ENCODE results near the gene ZBTB24.

Gene ZBTB24

GRCh38 chr6:109498936-109499335 lies 15.9 kb upstream of the ZBTB24 start:
- no peak for DNase-seq (ENCODE audit: low read depth in 3 of 3)

GRCh38 chr6:109498052-109498451 lies 15.0 kb upstream of the ZBTB24 start:
- DNase-seq (ENCODE audit: low read depth in 3 of 3), result no peak

DNA sequence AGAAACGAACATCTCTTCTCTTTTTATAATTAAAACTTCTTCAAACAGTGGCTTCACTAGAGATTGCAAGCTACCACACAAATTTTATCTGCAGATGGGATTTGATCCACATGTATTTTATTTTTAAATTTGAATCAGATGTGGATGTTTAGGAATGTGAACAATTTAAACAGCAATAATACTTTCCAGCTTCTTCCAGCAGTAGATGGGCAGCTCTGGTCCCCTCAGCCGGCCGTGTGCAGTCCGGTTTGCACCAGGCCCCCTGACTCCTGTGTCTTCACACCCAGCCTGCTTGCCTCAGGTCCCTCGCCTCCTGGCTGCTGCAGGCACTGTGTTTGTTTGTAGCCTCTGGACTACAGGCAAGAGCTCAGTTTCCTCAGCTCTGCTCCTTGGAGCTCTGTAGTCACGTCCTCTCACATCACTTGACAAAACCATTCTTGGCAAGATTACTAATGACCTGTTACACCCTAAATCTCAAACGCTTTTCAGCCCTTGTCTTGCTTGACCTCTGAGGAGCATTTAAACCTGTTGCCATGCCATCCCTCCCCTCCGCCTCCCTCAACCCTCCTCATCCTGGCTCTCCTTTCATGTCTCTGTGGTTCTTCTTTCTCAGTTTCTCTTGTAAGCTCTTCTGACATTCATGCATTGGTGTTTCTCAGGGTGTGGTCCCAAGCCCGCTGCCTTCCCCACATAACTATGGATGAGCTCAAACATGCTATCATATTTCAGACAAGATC lies 13.2 kb upstream of the ZBTB24 start:
- DNase-seq (ENCODE audit: low read depth in 3 of 3), result no peak

DNA sequence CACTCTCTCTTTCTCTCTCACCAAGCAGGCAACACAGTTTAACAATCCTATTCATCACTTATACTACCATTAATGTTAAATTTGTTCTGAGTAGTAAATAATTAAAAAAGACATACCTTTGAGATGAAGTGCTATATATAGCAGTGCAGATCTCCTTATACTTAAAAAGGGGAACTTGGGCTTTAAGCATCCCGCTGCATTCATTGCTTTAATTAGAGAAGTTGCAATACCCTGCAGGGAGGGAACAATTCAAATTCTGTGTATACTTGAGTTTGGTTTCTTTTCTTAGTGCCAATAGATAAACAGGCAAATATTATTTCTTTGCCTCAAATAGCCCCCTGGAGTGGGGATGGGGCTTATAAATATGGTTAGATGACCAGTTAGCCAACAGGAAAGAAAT lies 10.8 kb upstream of the ZBTB24 start:
- DNase-seq (ENCODE audit: low read depth in 3 of 3), result no peak

DNA sequence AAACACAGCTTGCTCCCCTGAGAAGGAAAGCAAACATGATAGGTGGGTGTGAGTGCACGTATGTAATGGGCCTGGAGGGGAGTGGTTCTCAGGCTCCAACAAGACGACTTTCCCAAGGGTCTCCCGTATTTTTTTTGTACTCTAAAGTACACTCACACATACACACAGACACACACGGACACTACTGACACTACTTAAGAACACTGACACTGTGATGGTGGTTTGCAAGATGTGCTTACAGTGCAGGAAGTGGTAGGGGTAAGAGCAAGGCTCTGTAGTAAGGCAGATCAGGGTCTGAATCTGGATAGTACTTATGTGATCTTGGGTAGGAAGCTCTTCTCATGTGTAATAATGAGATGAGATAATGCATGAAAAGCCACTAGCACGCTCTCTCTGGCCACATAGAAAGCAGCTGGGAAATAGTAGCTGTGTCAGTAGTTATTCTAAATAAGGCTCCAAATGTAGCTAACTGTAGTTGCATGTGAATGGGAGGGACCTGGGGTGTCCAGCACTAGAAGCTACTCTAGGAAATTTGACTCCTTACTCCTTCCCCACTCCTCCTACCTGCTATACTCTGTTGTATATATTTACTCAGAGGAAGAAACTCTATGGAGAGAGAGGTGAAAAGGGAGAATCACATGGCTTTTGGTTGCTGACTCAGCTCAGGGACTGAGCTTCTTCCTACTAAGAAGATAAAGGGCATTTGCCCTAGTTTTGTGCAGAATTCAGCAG lies 8.4 kb upstream of the ZBTB24 start:
- no peak for DNase-seq (ENCODE audit: low read depth in 3 of 3)

- DNase-seq (ENCODE audit: low read depth in 3 of 3), result no peak
Observed at GRCh38 chr6:109490713-109491112, 7.7 kb upstream of the ZBTB24 start.

DNA sequence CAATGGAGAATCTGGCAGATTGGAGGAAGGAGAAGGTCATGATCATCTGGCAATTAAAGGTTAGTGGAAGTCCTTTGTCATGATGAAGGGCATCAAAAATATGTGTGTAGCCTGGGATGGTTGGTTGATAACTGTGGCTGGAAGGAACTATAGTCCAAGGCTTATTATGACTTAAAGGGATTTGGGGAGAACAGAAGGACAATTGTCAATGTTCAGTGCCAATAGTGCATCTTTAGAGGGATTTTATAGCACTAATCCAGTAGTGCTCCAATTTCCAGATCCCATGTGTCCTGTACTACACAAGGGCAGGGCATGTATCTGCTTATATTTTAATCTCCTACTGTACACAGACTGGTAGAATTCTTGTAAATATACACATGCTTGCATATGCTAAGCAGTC lies 5.0 kb upstream of the ZBTB24 start:
- DNase-seq (ENCODE audit: low read depth in 3 of 3), result no peak

- DNase-seq (ENCODE audit: low read depth in 3 of 3), result no peak
Observed at GRCh38 chr6:109486068-109486467, 3.0 kb upstream of the ZBTB24 start.

DNA sequence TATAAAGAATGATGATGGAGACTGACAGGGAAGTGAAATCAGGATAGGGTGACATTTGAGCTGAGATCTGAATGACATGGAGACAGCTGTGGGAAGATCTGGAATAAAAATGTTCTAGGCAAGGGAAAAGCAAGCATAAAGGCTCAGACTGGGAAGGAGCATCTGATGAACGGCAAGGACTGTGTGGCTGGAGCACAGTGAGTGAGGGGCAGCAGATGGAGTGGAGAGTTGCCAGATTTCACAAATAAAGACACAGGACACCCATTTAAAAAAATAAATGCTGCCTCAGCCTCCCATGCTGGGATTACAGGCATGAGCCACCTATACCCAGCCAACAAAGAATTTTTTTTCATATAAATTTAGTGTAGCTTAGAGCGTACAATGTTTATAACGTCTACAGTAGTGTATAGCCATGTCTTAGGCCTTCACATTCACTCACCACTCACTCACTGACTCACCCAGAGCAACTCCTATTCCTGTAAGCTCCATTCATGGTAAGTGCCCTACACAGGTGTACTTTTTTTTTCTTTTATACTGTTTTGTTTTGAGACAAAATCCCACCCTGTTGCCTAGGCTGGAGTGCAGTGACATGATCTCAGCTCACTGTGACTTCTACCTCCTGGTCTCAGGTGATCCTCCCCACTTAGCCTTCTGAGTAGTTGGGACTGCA lies 2.4 kb upstream of the ZBTB24 start:
- DNase-seq (ENCODE audit: low read depth in 3 of 3), result no peak

- DNase-seq (ENCODE audit: low read depth in 3 of 3), result no peak
Observed at GRCh38 chr6:109484122-109484521, 1.1 kb upstream of the ZBTB24 start.

GRCh38 chr6:109483735-109484057 lies 677 bp upstream of the ZBTB24 start:
- DNase-seq (ENCODE audit: low read depth in 3 of 3), result no peak

- no peak for DNase-seq (ENCODE audit: low read depth in 3 of 3)
Observed at GRCh38 chr6:109480993-109481480, 2.0 kb downstream of the ZBTB24 start.

- no peak for DNase-seq (ENCODE audit: low read depth in 3 of 3)
Observed at GRCh38 chr6:109478841-109479624, 4.0 kb downstream of the ZBTB24 start.

DNA sequence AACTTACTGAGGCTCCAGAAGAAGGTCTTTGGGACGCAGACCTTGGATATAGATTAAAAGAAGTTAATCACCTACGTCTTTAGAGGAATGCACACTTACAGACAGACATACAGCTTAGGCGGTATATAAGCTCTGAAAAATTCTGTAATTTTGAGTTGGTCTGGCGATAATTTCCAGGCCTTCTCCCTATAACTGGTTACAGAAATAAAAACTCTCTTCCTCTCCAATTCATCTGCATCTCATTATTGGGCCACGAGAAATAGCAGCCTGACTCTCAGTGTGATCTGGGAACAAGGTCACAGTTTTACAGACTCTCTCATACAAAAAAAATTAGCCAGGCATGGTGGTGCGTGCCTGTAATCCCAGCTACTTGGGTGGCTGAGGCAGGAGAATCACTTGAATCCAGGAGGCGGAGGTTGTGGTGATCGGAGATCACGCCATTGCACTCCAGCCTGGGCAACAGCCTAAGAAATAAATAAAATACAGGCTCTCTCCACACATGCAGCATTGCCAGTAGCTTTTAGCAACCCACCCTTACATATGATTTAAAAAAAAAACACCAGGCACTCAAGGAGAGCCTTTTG lies 4.7 kb downstream of the ZBTB24 start:
- DNase-seq (ENCODE audit: low read depth in 3 of 3), result no peak

GRCh38 chr6:109477725-109478124 lies 5.3 kb downstream of the ZBTB24 start:
- DNase-seq (ENCODE audit: low read depth in 3 of 3), result no peak

GRCh38 chr6:109477184-109477583 lies 5.8 kb downstream of the ZBTB24 start:
- DNase-seq (ENCODE audit: low read depth in 3 of 3), result no peak

DNA sequence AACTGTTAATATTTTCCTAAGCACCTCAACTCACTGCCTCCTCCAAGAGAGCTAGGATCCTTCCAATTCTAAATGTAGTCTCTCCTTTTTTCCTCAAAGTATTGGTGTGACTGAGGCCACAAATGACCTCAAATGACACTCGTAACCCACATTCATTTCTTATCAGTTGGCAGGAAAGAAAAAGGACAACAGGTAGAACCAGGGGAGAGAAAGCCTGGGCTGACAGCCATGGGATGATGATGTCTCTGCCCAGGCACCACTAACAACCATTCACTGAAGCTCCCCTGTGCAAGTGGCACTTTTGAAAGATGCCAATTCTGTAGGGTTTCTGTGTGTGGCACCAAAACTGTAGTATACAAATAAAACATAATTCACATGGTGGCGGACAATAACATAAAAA lies 7.4 kb downstream of the ZBTB24 start:
- DNase-seq (ENCODE audit: low read depth in 3 of 3), result no peak

GRCh38 chr6:109474995-109475394 lies 8.0 kb downstream of the ZBTB24 start:
- no peak for DNase-seq (ENCODE audit: low read depth in 3 of 3)

DNA sequence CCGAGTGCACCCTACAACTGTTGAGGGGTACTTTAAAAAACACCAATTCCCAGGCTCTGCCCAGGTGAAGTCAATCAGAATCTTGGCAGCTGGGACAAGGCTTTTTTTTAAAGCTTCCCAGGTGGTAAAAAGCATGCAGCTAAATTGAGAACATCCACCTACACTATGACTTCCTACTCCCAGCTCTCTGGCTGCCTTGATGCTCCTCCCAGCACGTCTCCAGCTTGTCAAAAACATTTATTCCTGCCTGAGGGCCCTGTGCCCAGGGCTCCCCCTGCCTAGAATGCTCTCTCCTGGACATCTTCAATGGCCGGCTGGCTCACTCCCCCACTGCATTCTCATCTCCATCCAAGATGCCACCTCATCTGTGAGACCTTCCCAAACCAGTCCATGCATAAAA lies 9.9 kb downstream of the ZBTB24 start:
- DNase-seq (ENCODE audit: low read depth in 3 of 3), result no peak

GRCh38 chr6:109472132-109472995 lies 10.7 kb downstream of the ZBTB24 start:
- no peak for DNase-seq (ENCODE audit: low read depth in 3 of 3)

Data from stimulated activated CD4-positive, alpha-beta T cell treated with anti-CD3 and anti-CD28 coated beads, TNF-alpha, amount 100 ng/mL, for 48 hours (primary cell).